GM18502 (cell line): ENCODE measurements around the gene REG1A.

ENCODE experiments used
- ATAC-seq: cut with Tn5 transposase; IDR thresholded peaks from one replicate; pipeline ENCODE4 v1.9.1; 2021; ENCODE audit warnings: mild to moderate bottlenecking; ENCODE audit not compliant: unreplicated experiment, poor library complexity

Gene REG1A

GRCh38 chr2:79120194-79120713 lies at the start of gene REG1A:
Gene REG1A (plus strand): TSS chr2:79120488. CDS start chr2:79120862, 374 bp downstream.
- ATAC-seq, result no peak

- no peak for ATAC-seq
Observed at GRCh38 chr2:79071078-79071477, 49.2 kb upstream of the REG1A start.

- ATAC-seq, result no peak
Observed at GRCh38 chr2:79082987-79083386, 37.3 kb upstream of the REG1A start.

- ATAC-seq, result no peak
Observed at GRCh38 chr2:79083597-79084251, 36.6 kb upstream of the REG1A start.

- ATAC-seq, result no peak
Observed at GRCh38 chr2:79084495-79085135, 35.7 kb upstream of the REG1A start.

GRCh38 chr2:79085382-79085781 lies 34.9 kb upstream of the REG1A start:
- ATAC-seq, result no peak

- no peak for ATAC-seq
Observed at GRCh38 chr2:79086255-79086654, 34.0 kb upstream of the REG1A start.

GRCh38 chr2:79087785-79088364 lies 32.4 kb upstream of the REG1A start, which contains the start of gene REG1B:
Gene REG1B (minus strand): TSS chr2:79087993. CDS start chr2:79087612, 381 bp downstream.
- no peak for ATAC-seq

GRCh38 chr2:79090693-79091092 lies 29.6 kb upstream of the REG1A start:
- ATAC-seq, result no peak

- ATAC-seq, result no peak
Observed at GRCh38 chr2:79097843-79098242, 22.4 kb upstream of the REG1A start.

GRCh38 chr2:79099140-79099686 lies 21.1 kb upstream of the REG1A start:
- no peak for ATAC-seq

- no peak for ATAC-seq
Observed at GRCh38 chr2:79100285-79100684, 20.0 kb upstream of the REG1A start.

GRCh38 chr2:79101024-79101423 lies 19.3 kb upstream of the REG1A start:
- no peak for ATAC-seq

GRCh38 chr2:79103214-79103613 lies 17.1 kb upstream of the REG1A start:
- ATAC-seq, result no peak

- no peak for ATAC-seq
Observed at GRCh38 chr2:79105259-79105658, 15.0 kb upstream of the REG1A start.

- no peak for ATAC-seq
Observed at GRCh38 chr2:79112269-79112668, 8.0 kb upstream of the REG1A start.

GRCh38 chr2:79114797-79115494 lies 5.3 kb upstream of the REG1A start:
- no peak for ATAC-seq

GRCh38 chr2:79116997-79117928 lies 3.0 kb upstream of the REG1A start:
- no peak for ATAC-seq

- no peak for ATAC-seq
Observed at GRCh38 chr2:79122676-79123075, 2.4 kb downstream of the REG1A start.
